Glutamatergic neuron (in vitro differentiated cells): ENCODE measurements around the gene KIRREL2. TPM values are rescaled to one million over a fixed set of nuclear protein-coding genes. Genes with fewer than 3 reads are reported as not detected.

Source experiments
- DNase-seq: peaks from one replicate; pipeline ENCODE4 v3.0.0; 2022
- H3K27ac Mint-ChIP-seq: one replicate; pipeline ENCODE4 v1.8.0; 2020; ENCODE audit warnings: mild to moderate bottlenecking, mixed read lengths, inconsistent platforms; ENCODE audit not compliant: unreplicated experiment
- H3K27me3 Mint-ChIP-seq: one replicate; pipeline ENCODE4 v1.8.0; 2020; ENCODE audit warnings: mild to moderate bottlenecking, moderate library complexity, mixed read lengths, inconsistent platforms; ENCODE audit not compliant: unreplicated experiment
- H3K36me3 Mint-ChIP-seq: one replicate; pipeline ENCODE4 v1.8.0; 2020; ENCODE audit warnings: mild to moderate bottlenecking, mixed read lengths, inconsistent platforms; ENCODE audit not compliant: unreplicated experiment
- H3K4me1 Mint-ChIP-seq: one replicate; pipeline ENCODE4 v1.8.0; 2020; ENCODE audit warnings: mild to moderate bottlenecking, low read depth, mixed read lengths, inconsistent platforms; ENCODE audit not compliant: unreplicated experiment
- H3K4me3 Mint-ChIP-seq: one replicate; pipeline ENCODE4 v1.8.0; 2020; ENCODE audit warnings: mild to moderate bottlenecking, mixed read lengths, inconsistent platforms; ENCODE audit not compliant: unreplicated experiment
- H3K9me3 Mint-ChIP-seq: one replicate; pipeline ENCODE4 v1.8.0; 2020; ENCODE audit warnings: mild to moderate bottlenecking, moderate library complexity, mixed read lengths, inconsistent platforms; ENCODE audit not compliant: unreplicated experiment
- total RNA-seq: library from RNA; stranded (reverse); fragmentation: NEBNext Ultra II Directional; extraction: Animal tissue kit (Norgen Biotek cat#: 25700); gene quantifications from one replicate; pipeline ENCODE4 v1.2.1, GENCODE V29; 2021; ENCODE audit not compliant: unreplicated experiment
- TF ChIP-seq, protein P1 (sequence below): fragments of 200-600 bp; sonication (generic); IDR thresholded peaks from one replicate; pipeline ENCODE4 v1.5.0; 2021; ENCODE audit not compliant: partially characterized antibody, unreplicated experiment

Gene KIRREL2
- total RNA-seq, 1 donor from 2014 or later, result 47.1 TPM

- peaks cover 7% of the 10 kb centered on the region for H3K9me3 Mint-ChIP-seq
- H3K27ac Mint-ChIP-seq, result peak overlapping the region; percentile 64
- H3K36me3 Mint-ChIP-seq, result peaks cover 8% of the 10 kb centered on the region
- TF ChIP-seq, protein P1, sequence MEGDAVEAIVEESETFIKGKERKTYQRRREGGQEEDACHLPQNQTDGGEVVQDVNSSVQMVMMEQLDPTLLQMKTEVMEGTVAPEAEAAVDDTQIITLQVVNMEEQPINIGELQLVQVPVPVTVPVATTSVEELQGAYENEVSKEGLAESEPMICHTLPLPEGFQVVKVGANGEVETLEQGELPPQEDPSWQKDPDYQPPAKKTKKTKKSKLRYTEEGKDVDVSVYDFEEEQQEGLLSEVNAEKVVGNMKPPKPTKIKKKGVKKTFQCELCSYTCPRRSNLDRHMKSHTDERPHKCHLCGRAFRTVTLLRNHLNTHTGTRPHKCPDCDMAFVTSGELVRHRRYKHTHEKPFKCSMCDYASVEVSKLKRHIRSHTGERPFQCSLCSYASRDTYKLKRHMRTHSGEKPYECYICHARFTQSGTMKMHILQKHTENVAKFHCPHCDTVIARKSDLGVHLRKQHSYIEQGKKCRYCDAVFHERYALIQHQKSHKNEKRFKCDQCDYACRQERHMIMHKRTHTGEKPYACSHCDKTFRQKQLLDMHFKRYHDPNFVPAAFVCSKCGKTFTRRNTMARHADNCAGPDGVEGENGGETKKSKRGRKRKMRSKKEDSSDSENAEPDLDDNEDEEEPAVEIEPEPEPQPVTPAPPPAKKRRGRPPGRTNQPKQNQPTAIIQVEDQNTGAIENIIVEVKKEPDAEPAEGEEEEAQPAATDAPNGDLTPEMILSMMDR, result no peak
- DNase-seq, result no peak
- H3K27me3 Mint-ChIP-seq, result peaks cover 10% of the 10 kb centered on the region
- H3K4me1 Mint-ChIP-seq, result peaks cover 13% of the 10 kb centered on the region
- H3K4me3 Mint-ChIP-seq, result peak overlapping the region; percentile 85
Observed at GRCh38 chr19:35861640-35862160, 5.0 kb downstream of the KIRREL2 start.

DNA sequence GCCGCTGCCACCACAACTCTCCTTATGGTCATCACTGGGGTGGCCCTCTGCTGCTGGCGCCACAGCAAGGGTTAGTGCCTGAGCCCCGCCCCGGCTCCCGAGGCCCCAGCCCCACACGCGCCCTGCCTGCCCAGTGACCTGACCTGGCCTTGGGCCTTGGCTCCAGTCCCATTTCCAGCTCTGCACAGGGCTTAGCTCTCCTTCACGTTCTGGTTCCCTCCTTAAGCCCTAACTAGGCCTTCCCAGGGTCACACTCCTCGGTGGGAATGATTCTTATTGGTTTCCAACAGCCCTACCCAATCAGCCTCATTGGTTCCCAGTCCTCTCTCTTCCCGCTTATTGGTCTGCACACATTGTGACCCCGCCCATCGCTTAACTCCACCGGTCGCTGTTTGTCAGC lies 5.8 kb downstream of the KIRREL2 start:
- peaks cover 7% of the 10 kb centered on the region for H3K9me3 Mint-ChIP-seq
- peaks cover 15% of the 10 kb centered on the region for H3K4me1 Mint-ChIP-seq
- peaks cover 9% of the 10 kb centered on the region for H3K27me3 Mint-ChIP-seq
- H3K36me3 Mint-ChIP-seq, result peaks cover 8% of the 10 kb centered on the region
- no peak for DNase-seq
- peak overlapping the region; percentile 9 for H3K4me3 Mint-ChIP-seq
- peak overlapping the region; percentile 62 for H3K27ac Mint-ChIP-seq
- TF ChIP-seq, protein P1, result no peak

GRCh38 chr19:35863018-35863417 lies 6.3 kb downstream of the KIRREL2 start:
- H3K27ac Mint-ChIP-seq, result no peak overlapping the region
- no peak overlapping the region for H3K4me3 Mint-ChIP-seq
- peaks cover 18% of the 10 kb centered on the region for H3K4me1 Mint-ChIP-seq
- peaks cover 14% of the 10 kb centered on the region for H3K27me3 Mint-ChIP-seq
- H3K36me3 Mint-ChIP-seq, result peaks cover 8% of the 10 kb centered on the region
- no peak for DNase-seq
- TF ChIP-seq, protein P1, result no peak
- peaks cover 11% of the 10 kb centered on the region for H3K9me3 Mint-ChIP-seq

GRCh38 chr19:35868172-35868822 lies 11.6 kb downstream of the KIRREL2 start, which contains the start of gene APLP1:
Gene APLP1, plus strand, starts transcription at chr19:35868574. Its CDS starts 63 bp downstream, at chr19:35868637.
- TF ChIP-seq, protein P1, result no peak
- Mint-ChIP-seq H3K4me3 (peak within 1 kb of the TSS; percentile 87), H3K27me3 (peaks cover 9% of the 10 kb centered on the region), H3K4me1 (peaks cover 12% of the 10 kb centered on the region), H3K9me3 (peaks cover 12% of the 10 kb centered on the region), H3K36me3 (peaks cover 8% of the 10 kb centered on the region), H3K27ac (peak within 1 kb of the TSS; percentile 94)
- DNase-seq, result peak; percentile 89

GRCh38 chr19:35868823-35869326 lies 12.2 kb downstream of the KIRREL2 start:
- Mint-ChIP-seq H3K9me3 (peaks cover 12% of the 10 kb centered on the region), H3K4me1 (peaks cover 12% of the 10 kb centered on the region), H3K27me3 (peaks cover 12% of the 10 kb centered on the region), H3K36me3 (peaks cover 8% of the 10 kb centered on the region), H3K4me3 (peak overlapping the region; percentile 87), H3K27ac (peak overlapping the region; percentile 94)
- no peak for DNase-seq
- TF ChIP-seq, protein P1, result no peak
